AG04449 (cell line): ENCODE measurements around the gene PLEKHM3.
"Not testable (repeated sequence)": the region's sequence is repeated elsewhere in the genome, so short reads cannot be mapped to it uniquely, and the experiment has no call there.

ENCODE experiments used
- CTCF ChIA-PET: fragments of 350-600 bp; formaldehyde crosslinking; extraction: SDS; loops from one replicate; lab custom pipeline; 2021; ENCODE audit warnings: antibody characterized with exemption; lab: Yijun Ruan, JAX
- POLR2A ChIA-PET: fragments of 400-600, 350-600 bp; formaldehyde crosslinking; extraction: SDS; loops from one replicate; lab custom pipeline; 2020; ENCODE audit warnings: antibody characterized with exemption, inconsistent platforms; lab: Yijun Ruan, JAX
- DNase-seq: peaks from one replicate; pipeline ENCODE4 v3.0.0-alpha.2; 2010; ENCODE audit warnings: low read depth, low spot score
- H3K4me3 ChIP-seq: 2 replicates; pipeline ENCODE4 v1.5.1; 2011; ENCODE audit warnings: low read depth, mild to moderate bottlenecking, control low read depth, low read length
- CTCF ChIP-seq: IDR thresholded peaks from one replicate; pipeline ENCODE4 v1.5.1; 2011; ENCODE audit warnings: mild to moderate bottlenecking, moderate library complexity, low read length, control low read depth, inconsistent platforms; ENCODE audit not compliant: insufficient read depth; ENCODE audit errors: missing control alignments

PLEKHM3 gene

DNA sequence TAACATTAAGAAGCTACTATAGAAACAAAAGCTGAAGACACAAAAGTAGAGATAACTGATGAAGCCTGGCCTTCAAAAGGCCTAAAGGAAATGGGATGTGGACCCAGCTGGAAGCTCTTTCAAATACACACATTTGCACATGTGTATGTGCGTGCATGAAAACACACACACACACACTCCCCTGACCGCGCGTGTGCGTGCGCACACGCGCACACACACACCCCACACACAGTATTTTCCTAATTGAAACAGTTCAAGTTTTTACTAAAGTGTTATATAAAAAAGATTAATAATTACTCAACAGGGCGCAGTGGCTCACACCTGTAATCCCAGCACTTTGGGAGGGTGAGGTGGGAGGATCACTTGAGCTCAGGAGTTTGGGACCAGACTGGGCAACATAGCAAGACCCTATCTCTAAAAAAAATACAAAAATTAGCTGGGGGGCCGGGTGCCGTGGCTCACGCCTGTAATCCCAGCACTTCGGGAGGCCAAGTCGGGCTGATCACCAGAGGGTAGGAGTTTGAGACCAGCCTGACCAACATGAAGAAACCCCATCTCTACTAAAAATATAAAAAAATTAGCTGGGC lies 111.5 kb downstream of the PLEKHM3 start:
- no peak overlapping the region for H3K4me3 ChIP-seq
- POLR2A ChIA-PET: no interaction called here
- no peak for DNase-seq
- CTCF ChIA-PET: interaction anchor here (1.5 kb wide), 1 partner anchor 14 kb away, joined by 4 read pairs; no protein-coding TSS in a partner anchor
- TF ChIP-seq CTCF: no peak

DNA sequence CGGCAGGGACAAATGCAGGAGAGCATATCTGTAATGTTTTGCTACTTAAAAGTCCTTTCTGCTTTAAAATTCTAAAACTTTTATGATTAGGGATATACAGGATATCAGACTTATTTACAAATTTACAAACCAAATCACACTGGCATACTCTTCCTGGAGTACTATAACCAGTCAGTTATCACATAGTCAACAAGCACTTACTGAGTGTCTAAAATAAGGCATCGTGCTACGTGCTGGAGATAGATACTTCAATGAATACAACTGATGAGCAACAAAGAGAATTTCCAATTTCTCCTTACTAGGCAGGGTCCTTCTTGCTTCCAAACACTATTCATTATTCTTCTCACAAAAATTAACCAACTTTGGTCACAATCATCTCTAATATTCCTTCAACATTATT lies 113.5 kb downstream of the PLEKHM3 start:
- ChIA-PET CTCF (interaction anchor here (0.9 kb wide), 1 partner anchor 11 kb away, joined by 3 read pairs; no protein-coding TSS in a partner anchor), POLR2A (interaction anchor here (0.6 kb wide), 1 partner anchor 67 kb away, joined by 3 read pairs; no protein-coding TSS in a partner anchor)
- no peak for TF ChIP-seq CTCF
- no peak for DNase-seq
- H3K4me3 ChIP-seq: no peak overlapping the region

DNA sequence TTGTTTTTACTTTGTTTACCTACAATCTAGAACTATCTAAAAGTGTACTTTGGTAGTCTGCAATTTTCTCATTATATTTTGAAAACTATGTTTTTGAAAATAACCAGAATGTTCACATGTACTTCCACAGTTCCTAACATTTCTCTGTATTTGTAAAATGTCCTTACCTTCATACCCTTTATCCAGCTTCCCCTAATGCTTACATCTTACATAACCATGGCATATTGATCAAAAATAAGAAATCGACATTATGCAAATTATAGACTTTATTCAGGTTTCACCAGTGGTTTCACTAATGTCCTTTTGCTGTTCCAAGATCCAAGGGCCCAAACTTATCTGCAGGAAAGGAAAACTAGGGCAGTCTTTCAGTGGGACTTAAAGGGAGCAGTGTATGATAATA lies 114.1 kb downstream of the PLEKHM3 start:
- DNase-seq: no peak
- H3K4me3 ChIP-seq: no peak overlapping the region
- POLR2A ChIA-PET: no interaction called here
- CTCF ChIA-PET: interaction anchor here (0.9 kb wide), 1 partner anchor 12 kb away, joined by 3 read pairs; no protein-coding TSS in a partner anchor
- TF ChIP-seq CTCF: no peak

GRCh38 chr2:207906495-207906894 lies 118.8 kb downstream of the PLEKHM3 start:
- POLR2A ChIA-PET, H3K4me3 ChIP-seq, DNase-seq: not testable (repeated sequence)
- CTCF ChIA-PET: interaction anchor here (0.6 kb wide), 1 partner anchor 14 kb away, joined by 4 read pairs; no protein-coding TSS in a partner anchor

DNA sequence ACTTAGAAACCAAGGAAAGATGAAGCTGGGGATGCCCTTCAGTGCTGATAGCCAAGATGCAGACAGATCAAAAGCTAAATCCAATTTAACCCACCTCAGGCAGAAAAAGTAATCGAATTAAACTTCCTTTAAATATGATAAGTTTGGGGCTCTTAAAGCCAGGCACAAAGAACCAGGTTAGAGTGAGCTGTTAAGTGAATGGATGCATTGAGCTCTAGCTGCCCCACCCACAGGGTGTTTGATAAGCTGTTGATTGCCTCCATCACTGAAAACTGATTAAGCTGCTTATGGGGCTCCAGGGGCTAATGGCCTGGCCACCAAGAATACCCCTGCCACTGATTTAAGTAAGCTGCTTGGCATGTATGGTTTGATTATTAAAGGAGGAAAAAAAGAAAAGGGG lies 119.8 kb downstream of the PLEKHM3 start:
- ChIA-PET CTCF (no interaction called here), POLR2A (no interaction called here)
- DNase-seq: no peak
- no peak for TF ChIP-seq CTCF
- H3K4me3 ChIP-seq: no peak overlapping the region

DNA sequence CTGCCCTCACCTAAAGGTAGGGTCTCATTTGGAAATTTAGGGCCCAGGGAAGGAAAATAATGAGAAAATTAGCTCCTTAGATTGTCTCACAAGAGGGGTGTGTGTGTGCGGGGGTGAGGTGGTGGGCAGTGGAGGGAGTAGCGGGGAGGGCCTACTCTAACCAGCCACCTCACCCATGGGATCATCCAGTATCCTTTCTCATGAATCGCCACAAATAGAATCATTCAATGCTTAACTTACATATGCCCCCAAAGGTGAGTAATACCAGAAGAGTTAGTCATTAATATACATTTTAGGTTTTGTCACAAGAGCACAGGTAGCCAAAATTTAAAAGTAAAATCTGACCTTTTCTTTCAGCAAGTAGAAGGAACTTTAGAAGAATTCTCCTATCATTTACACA lies 122.1 kb downstream of the PLEKHM3 start:
- H3K4me3 ChIP-seq: no peak overlapping the region
- CTCF ChIA-PET: no interaction called here
- DNase-seq: no peak
- no peak for TF ChIP-seq CTCF
- POLR2A ChIA-PET: no interaction called here

DNA sequence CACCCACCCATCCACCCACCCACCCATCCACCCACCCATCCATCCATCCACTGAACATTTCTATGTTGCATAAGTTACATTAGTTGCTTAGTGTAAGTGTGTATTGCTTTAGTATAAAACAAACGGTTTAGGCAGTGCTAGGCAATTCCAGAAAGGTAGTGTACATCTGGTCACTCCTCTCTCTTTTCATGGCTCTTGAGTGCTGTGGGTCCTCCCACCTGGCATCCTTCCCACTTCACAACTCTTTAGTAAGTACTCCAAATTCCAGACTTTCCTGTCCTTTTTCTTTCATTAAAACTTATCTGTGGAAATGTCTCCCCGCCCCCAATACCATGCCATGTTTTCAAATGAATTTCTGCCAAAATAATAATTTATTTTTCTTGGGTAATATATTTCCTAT lies 122.5 kb downstream of the PLEKHM3 start:
- CTCF ChIA-PET: no interaction called here
- no peak overlapping the region for H3K4me3 ChIP-seq
- DNase-seq: no peak
- TF ChIP-seq CTCF: no peak
- POLR2A ChIA-PET: no interaction called here
